IPS-NIHi11 (cell line): ENCODE data around the gene TRDMT1.

Source experiments
- DNase-seq: peaks from one replicate; pipeline ENCODE4 v3.0.0; 2012; ENCODE audit warnings: mixed read lengths, low spot score

Gene TRDMT1

DNA sequence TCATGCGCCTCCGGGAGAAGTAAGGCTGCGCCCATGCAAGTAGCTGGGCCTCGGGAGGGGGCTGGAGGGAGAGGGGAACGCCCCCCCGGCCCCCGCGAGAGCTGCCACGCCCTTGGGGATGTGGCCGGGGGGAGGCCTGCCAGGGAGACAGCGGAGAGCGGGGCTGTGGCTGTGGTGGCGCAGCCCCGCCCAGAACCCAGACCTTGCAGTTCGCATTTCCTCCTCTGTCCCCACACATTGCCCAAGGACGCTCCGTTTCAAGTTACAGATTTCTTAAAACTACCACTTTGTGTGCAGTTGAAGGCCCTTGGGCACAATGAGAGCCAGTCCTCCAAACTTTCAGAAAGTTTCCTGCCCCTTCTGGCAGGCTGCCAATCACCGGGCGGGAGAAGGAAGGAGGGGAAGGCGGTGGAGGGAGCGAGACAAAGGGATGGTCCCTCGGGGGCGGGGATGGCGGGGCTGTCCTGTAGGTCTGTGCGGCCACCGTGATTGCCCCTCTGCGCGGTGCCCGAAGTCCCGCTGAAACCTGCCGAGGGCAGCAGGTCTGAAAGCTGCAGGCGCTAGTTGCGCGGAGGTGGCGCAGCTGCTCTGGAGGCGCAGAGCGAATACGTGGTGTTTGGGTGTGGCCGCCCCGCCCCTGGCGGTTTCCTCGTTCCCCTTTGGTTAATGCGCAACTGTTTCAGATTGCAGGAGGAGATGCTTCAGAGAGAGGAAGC, 28.7 kb upstream of the TRDMT1 start:
- peak; percentile 86 for DNase-seq

DNA sequence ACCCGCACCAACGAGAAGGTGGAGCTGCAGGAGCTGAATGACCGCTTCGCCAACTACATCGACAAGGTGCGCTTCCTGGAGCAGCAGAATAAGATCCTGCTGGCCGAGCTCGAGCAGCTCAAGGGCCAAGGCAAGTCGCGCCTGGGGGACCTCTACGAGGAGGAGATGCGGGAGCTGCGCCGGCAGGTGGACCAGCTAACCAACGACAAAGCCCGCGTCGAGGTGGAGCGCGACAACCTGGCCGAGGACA, 28.2 kb upstream of the TRDMT1 start:
- DNase-seq: no peak

DNA sequence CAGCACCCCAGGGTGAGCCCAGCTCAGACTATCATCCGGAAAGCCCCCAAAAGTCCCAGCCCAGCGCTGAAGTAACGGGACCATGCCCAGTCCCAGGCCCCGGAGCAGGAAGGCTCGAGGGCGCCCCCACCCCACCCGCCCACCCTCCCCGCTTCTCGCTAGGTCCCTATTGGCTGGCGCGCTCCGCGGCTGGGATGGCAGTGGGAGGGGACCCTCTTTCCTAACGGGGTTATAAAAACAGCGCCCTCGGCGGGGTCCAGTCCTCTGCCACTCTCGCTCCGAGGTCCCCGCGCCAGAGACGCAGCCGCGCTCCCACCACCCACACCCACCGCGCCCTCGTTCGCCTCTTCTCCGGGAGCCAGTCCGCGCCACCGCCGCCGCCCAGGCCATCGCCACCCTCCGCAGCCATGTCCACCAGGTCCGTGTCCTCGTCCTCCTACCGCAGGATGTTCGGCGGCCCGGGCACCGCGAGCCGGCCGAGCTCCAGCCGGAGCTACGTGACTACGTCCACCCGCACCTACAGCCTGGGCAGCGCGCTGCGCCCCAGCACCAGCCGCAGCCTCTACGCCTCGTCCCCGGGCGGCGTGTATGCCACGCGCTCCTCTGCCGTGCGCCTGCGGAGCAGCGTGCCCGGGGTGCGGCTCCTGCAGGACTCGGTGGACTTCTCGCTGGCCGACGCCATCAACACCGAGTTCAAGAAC, 27.7 kb upstream of the TRDMT1 start:
- DNase-seq: peak; percentile 61

DNA sequence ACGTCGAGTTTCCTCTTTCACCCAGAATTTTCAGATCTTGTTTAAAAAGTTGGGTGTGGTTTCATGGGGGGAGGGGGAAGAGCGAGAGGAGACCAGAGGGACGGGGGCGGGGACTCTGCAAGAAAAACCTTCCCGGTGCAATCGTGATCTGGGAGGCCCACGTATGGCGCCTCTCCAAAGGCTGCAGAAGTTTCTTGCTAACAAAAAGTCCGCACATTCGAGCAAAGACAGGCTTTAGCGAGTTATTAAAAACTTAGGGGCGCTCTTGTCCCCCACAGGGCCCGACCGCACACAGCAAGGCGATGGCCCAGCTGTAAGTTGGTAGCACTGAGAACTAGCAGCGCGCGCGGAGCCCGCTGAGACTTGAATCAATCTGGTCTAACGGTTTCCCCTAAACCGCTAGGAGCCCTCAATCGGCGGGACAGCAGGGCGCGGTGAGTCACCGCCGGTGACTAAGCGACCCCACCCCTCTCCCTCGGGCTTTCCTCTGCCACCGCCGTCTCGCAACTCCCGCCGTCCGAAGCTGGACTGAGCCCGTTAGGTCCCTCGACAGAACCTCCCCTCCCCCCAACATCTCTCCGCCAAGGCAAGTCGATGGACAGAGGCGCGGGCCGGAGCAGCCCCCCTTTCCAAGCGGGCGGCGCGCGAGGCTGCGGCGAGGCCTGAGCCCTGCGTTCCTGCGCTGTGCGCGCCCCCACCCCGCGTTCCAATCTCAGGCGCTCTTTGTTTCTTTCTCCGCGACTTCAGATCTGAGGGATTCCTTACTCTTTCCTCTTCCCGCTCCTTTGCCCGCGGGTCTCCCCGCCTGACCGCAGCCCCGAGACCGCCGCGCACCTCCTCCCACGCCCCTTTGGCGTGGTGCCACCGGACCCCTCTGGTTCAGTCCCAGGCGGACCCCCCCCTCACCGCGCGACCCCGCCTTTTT, 26.9 kb upstream of the TRDMT1 start, which contains the start of gene VIM:
Gene VIM (plus strand): TSS at position 151 of the 925 bp plus-strand sequence. CDS start 1,182 bp downstream, outside the sequence.
- DNase-seq: peak; percentile 62

DNA sequence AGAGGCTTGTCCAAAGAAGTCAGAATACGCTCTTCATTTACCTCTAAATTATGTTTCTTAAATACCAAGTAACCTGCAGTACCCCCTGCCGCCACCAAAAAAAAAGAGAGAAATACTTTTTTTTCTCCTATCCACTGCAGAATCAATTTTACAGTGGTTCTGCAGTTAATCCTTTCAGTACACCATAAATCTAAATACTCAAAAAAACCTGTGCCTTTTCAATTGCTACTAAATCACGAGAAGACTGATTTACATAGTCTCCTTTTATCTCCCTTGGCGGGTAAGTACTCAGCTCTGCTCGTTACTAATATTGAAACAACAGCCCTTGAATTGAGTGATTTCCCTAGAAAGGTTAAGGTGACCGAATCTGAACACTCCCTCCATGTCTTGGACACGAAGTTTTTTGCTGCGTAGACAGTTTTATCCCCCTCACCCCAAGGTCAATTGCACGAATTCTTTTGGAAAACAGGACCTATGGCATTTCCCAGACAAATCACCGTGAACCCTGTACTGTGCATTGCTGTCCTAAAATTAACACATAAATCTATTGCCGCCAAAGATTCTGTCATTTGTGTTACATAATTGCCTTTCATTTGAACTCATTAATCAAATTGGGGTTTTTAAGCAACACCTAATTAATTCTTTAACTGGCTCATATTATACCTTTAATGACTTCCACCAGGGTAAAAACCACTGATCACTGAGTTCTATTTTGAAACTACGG, 26.1 kb upstream of the TRDMT1 start:
- DNase-seq: no peak

DNA sequence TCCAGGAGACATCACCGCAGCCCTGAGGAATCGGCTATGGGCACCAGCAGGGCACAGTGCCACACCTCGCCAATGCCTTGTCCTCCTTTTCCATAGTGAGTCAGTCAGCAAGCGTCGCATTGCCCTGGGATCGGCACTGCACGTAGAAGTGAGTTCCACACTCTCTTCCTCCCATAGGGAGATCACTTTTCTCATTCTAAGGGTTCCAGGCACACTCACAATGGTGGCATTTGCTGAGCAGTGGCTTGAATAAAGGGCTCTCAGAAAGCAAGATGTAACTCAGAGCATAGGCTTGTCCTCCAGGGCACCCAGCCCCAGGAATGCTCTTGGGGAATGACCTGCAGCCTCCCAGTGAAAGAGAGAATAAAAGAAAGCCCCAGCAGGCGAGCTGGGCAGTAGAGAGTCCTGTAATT, 25.4 kb upstream of the TRDMT1 start:
- DNase-seq: peak; percentile 45

DNA sequence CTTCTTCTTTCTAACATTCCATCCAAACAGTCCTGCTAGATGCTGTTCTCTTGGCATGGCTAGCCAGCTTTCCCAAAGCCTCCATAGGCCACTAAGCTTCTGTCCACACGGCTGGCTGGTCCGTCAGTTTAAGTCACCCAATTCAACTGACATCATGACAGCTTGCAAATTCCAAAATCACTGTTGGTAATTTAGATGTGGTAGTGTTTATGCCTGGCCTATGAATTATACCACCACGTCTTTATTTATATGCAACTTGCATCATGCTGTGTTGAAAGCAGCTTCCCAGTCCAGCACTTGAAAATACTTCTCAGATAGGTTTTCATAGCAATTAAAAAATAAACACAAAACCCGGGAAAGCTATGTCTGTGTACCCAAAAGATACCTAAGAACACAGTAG, 24.3 kb upstream of the TRDMT1 start:
- DNase-seq: no peak

DNA sequence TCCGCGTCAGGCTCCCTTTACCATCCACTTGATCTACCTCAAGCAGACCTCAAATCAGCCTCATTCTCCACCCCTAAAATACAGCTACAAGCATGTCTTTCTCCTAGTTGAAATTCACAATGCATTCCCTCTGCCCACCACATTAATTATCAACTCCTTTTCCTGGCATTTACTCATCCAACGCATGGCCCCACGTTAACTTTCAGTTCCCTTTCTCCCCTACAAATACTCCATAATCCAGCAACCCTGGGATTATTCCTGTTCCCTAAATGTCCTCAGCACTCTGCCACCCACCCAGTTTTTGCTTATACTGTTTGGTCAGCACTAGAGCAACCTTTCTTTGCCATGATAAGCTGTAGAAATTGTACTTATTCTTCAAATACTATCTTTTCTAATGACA, 20.9 kb upstream of the TRDMT1 start:
- DNase-seq: no peak

DNA sequence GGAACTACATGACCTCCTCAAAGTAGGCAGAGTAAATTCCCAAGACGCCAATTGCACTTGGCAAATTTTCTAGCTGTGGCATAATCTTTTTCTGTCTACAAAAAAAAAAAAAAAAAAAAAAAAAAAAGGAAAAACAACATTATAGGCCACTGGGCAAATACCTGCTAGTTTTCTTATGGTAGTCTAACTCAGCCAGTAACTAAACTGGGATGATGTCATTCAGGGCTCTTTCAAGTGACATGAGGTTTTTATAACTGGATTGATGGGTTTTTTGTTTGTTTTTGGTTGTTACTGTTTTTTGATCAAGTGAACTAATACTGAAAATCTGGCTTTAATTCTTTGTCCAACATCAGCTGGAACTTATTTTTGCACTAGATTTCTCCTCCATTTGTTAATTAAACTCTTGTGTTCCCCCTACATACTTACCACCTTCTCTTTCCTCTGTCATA, 19.2 kb upstream of the TRDMT1 start:
- no peak for DNase-seq

DNA sequence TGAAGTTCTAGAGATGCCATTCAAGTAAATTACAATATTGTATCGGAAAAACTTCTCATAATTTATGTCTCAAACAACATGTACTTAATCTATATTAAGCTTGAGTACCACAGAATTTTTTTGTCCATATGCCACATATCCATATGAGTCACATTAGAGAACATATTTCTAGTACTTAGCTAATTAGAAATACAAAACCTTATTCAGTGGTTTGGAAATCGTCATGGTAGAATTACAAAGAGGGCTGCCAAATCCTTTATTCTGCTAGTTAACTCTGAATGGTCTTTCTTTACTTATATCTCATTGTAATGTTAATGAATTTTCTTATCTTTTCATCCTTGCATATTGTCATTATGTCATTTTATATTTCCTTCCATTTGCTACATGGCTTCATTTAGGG, 17.6 kb upstream of the TRDMT1 start:
- DNase-seq: no peak

DNA sequence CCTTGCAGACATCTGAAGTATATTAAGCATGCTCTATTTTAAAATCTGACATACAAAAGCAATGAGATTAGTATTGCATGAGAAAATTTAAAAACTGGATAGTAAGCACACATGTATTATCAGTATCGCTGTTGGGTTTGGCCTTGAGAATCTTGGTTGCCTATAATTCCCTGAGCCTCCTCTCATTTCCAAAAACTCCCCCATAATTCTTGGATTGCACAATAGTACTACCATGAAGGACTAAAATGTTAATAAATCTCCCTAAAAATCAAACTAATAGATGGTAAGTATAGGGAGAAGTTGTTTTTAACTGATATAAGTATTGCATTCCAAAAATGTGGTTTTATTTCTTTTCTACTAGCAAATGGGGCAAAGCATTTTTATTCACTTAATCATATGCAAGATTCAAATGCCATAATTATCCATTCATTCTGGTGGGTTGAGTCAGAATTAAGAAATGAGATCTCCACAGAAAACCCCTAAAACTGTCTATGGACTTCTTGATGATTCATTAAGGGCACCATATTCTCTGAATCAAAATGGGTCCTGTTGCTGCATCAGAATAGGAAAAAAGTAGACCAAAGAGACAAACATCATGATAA, 16.3 kb upstream of the TRDMT1 start:
- DNase-seq: no peak

DNA sequence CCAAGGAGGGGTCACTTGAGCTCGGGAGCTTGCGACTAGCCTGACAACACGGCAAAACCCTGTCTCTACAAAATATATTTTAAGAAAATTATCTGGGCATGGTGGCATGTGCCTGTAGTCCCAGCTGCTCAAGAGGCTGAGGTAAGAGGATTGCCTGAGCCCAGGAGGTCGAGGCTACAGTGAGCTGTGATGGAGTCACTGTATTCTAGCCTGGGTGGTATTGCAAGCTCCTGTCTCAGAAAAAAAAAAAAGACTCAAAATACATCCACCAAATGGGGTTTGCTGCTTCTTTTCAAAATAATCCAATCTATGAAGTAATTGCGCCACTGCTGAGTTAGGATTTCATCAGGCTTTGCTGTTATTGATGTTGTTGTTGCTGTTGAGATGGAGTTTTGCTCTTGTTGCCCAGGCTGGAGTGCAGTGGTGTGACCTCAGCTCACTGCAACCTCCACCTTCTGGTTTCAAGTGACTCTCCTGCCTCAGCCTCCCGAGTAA, 15.5 kb upstream of the TRDMT1 start:
- no peak for DNase-seq

DNA sequence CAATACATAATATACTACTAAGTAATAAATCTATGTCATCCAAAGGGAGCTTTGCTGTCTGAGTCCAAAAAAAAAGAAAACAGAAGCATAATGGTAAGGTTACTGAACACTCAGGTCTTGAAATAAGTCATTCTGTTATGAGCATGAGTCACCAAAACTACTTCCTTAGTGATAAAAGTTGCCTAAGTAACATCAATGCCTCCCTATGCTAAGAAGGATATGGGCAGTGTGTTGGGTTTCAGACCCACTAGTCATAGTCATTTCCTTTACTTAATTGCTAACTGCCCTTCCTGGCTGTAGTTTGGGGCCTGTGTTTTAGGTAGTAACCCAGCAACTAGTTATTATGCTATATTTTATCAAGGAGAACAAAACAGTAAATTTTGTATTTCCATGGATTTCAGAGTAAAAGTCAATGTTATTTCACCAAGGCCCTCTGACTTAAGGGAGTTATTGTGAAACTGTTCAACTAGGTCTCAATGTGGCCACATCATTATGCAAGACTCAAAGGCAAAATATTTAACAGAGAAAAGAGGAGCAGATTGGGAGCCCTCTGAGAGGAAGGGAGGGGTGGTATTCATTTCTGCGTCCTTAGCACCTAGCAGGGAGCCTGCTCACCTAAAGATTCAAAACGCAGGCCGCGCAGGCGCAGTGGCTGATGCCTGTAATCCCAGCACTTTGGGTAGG, 14.9 kb upstream of the TRDMT1 start:
- DNase-seq: no peak

DNA sequence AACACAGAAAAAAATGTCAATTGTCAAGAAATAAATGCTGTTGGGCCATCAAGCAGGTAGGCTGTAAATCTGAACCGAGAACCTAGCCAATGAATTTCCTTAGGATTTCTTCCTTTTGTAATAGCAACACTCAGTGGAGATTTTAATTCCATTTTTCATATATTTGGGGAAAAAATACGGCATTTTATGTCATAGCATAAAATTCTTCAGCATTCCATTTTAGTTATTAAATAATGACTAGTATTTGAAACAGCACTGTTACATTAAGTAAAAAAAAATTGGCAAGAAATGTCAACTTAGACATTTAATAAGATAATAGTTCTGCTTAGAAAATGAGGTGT, 14.3 kb upstream of the TRDMT1 start:
- DNase-seq: no peak

DNA sequence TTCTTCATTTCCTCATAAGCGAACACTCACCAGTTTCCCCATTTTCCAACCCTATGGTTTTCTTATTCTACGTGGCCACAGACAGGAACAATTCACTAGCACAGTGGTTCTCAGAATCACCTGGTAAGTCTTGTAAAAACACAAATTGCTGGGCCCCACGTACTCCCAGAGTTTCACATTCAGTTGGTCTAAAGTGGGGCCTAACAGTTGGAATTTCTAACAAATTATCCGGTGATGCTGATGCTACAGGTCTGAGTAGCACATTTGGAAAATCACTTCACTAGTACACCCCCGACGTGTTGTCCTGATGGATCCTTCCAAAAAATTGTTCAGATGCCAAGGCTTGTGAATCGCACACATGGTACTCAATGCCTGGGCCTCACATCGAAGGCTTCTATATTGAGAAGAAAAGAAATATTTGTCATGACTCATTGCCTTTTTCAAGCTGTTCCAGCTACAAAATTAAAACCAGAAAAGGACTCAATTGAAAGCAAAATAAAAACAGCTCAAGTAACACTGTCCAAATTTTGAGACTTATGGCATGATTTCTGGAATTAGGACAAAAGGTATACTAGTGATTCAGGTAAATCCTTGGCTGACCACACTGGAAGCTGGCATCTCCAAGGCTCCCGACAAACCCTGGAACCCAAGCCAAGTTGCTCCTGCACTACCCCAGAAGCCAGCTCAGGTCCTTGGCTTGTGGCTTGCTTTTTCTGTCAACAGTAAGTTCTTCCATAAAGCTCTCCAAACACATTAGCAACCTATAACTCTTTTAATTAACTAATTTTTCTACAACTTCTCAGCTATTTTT, 13.7 kb upstream of the TRDMT1 start:
- DNase-seq: no peak

DNA sequence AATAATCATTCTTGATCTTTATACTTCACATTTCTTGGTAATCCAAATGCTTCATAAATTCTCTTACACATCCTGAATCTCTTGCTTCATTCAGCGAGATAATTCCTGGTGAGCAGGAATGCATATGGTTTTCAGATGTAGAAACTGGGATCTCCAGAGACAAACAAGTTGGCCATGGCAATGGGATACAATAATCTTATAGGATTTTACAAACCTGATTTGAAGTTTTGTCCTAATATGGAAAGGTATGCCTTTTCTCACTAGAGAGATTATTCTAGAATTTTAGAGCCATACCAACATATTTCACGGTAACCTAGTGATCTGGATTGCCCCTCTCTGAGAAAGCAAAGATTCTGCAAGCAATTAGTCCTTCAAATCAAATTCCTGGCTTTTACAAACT, 13.1 kb upstream of the TRDMT1 start:
- no peak for DNase-seq

DNA sequence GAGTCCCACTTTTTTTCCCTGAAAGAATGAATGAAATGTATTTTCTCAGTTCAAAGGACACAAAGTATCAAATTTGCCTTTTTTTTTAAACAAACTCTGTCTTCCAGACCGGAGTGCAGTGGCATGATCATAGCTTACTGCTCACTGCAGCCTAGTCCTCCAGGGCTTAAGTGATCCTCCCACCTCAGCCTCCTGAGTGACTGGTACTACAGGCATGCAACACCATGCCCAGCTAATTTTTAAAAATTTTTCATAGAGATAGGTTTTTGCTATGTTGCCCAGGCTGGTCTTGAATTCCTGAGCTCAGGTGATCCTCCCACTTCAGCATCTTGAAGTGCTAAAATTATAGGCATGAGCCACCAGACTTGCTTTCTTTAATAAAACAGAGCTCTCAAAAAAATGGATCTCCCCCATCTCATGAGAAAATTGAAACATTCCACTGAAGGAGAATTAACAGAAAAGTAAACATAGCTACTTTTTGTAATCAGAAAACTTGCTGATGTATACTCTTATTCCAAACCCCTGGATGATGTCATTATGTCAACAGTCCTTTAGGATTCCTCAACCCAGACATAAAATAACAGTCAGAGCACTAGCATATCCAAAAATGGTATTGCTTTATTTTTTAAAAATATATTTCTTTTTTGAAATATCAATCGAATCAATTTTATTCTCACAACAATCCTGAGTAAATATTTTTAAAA, 12.3 kb upstream of the TRDMT1 start:
- DNase-seq: no peak

DNA sequence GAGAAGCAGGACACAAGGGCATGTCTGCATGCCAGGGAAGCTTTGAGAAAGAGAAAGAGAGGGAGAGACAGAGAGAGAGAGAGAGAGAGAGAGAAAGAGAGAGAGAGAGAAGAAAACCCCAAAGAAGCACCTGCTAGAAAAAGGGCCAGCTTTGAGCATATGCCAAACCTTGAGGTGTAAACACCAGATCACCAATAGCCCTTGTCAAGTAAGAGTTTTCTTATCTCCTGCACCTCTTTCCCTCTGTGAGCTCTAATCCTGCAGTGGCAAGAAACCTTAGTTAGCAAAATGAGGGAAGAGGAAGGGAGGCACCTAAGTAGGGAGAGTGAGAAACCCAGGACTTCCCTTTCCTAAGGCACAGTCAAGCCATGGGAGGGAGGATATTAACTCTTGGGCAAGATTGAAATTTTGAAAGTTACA, 11.3 kb upstream of the TRDMT1 start:
- DNase-seq: no peak

DNA sequence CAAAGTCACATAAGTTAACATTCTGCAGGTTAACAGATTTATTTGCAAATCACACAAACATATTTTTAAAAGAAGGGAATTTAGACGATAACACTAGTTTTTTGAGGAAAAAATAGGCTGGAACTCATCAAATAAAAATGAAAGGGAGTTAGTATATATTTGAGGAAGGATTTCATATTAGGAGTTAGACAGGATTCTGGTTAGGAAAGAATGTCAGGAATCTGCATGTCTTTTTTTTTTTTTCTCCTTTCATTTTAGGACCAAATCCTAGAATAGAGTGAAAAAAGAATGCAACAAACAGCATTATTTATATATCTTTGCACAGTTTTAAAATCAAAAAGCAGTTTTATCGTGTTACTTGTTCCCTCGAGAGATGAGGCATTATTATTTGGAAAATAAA, 8.9 kb upstream of the TRDMT1 start:
- DNase-seq: no peak

DNA sequence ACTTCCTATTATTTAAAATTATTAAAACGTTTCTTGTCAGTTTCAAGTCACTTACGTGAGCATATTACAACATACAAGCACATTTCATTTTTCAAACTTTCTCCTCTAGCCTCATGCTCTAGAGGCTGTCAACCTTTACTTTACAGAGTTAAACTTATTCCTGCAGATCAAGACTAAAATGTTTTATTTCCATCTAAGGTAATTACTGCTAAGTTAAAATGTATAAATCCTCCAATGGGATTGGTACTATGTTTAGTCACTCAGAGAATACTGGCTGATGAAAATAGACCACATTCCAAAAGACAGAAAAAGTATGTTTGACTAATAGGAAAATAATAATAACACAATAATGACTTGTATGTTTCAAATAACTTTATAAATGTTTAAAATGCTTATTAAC, 8.4 kb upstream of the TRDMT1 start:
- DNase-seq: no peak
